Measurements from ENCODE around the gene HLA-DRB1.
"Not testable (repeated sequence)": the region's sequence is repeated elsewhere in the genome, so short reads cannot be mapped to it uniquely, and the experiment has no call there.

HLA-DRB1 gene

DNA sequence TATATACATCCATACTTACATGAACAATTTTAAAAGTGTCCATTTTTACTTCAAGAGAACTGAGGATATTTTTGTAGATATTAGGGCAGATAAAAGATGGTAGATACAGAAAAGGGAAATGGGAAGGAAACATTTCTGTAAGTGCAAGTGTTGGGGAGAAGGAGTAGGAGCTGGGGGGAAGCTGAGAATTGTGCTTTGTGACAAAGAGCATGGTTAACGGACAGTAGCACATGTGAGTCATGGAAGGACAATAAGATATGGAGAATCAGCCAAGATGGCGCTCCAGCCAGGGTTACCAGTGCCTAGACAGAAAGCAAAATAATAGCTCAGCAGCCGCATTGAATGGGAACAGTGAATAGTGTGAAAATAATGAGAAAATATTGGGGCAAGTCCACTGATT lies 12.7 kb upstream of the HLA-DRB1 start:
- FAIRE-seq (no peak), DNase-seq (ENCODE audit: insufficient read length, low spot score) (no peak)
- no peak for TF ChIP-seq POLR2A (IDR thresholded peaks at IDR 0.05; ENCODE audit: low read depth, low read length)

DNA sequence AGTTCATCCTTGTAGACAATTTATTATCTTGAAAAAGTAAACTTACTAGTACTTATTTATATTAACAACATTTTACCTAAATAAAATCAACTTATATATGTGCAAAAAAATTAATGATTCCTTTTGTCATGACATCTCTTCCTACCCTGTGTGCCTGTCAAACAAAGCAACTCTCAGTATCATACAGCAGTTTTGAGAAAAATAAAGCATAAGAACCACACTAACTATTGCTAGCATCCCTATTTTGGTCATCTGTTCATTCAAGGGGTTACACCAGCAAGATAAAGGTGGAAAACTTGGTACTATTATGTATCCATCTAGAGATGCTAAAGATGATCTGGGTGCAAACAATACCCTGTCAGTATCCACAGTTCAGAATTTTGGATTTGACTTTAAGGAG lies 7.4 kb upstream of the HLA-DRB1 start:
- DNase-seq (ENCODE audit: insufficient read length, low spot score) = no peak
- no peak for FAIRE-seq
- TF ChIP-seq POLR2A (IDR thresholded peaks at IDR 0.05; ENCODE audit: low read depth, low read length) = no peak

DNA sequence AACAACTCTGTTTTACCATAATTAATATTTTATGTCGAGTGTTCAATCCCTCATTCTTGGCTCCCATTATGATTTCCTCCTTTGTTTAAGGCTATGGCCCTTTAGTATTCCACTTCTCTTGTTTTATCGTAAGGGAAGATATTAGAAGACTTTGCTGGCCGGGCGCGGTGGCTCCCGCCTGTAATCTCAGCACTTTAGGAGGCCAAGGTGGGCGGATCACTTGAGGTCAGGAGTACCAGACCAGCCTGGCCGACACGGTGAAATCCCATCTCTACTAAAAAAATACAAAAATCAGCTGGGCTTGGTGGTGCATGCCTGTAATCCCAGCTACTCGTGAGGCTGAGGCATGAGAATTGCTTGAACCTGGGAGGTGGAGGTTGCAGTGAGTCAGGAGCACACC lies 1.1 kb upstream of the HLA-DRB1 start:
- FAIRE-seq; DNase-seq (ENCODE audit: insufficient read length, low spot score): not testable (repeated sequence)

DNA sequence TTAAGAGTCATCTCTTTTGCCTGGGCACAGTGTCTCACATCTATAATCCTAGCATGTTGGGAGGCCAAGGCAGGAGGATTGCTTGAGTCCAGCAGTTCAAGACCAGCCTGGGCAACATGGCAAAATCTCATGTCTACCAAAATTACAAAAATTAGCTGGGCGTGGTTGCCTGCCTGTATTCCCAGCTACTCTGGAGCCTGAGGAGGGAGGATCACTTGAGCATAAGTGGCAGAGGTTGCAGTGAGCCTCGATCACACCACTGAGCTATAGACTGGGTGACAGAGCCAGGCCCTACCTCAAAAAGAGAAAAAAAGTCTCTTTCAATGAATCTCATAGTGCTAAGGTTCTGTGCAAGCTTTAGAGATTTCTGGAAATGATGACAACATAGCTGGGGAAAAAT lies 1.5 kb downstream of the HLA-DRB1 start:
- TF ChIP-seq POLR2A (IDR thresholded peaks at IDR 0.05; ENCODE audit: low read depth, low read length) = no peak
- FAIRE-seq = no peak
- DNase-seq (ENCODE audit: insufficient read length, low spot score) = no peak

DNA sequence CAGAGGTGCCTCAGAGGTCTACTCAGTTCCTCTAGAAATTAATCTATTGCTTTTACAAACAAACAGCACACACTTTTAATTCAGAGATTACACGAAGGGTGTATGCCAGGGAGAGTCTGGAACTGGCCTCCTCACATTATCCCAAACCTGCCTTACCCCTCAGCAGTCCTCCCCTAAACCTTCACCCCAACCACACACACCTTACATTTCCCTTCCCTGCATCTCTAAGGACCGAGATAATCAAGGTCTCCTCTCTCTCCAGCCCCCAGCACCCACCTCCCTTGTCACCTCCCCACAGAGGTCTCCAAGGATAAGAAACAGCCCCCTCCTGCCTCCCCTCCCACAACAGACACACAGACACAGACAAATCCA lies 6.1 kb downstream of the HLA-DRB1 start:
- DNase-seq (ENCODE audit: insufficient read length, low spot score) (no peak), FAIRE-seq (no peak)
- TF ChIP-seq POLR2A (IDR thresholded peaks at IDR 0.05; ENCODE audit: low read depth, low read length) = no peak

DNA sequence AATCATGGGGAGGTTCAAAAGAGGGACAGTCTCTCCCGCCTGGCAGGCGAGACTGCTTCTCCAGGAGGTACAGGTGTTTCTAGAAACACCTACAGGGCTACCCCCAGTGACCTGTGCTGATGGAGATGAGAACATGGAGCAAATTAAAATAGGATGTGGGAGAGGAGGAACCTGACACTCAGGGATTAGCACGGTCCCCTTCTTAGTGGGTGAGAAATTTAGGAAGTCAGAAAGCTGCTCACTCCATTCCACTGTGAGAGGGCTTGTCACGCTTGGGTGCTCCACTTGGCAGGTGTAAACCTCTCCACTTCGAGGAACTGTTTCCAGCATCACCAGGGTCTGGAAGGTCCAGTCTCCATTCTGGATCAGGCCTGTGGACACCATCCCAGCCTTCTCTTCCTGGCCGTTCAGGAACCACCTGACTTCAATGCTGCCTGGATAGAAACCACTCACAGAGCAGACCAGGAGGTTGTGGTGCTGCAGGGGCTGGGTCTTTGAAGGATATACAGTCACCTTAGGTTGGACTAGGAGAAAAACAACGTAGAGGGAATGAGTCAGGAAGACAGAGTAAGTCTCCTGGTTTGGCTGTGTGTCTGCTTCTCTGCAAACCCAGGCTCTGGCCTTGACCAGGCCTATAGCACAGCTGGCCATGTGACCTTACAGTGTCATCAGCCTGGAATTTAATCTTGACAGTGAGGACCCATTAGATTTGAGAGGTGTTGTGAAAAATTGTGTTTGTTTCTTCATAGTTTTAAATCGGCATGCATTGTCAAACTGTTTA lies 8.1 kb downstream of the HLA-DRB1 start:
- FAIRE-seq (no peak), DNase-seq (ENCODE audit: insufficient read length, low spot score) (no peak)

DNA sequence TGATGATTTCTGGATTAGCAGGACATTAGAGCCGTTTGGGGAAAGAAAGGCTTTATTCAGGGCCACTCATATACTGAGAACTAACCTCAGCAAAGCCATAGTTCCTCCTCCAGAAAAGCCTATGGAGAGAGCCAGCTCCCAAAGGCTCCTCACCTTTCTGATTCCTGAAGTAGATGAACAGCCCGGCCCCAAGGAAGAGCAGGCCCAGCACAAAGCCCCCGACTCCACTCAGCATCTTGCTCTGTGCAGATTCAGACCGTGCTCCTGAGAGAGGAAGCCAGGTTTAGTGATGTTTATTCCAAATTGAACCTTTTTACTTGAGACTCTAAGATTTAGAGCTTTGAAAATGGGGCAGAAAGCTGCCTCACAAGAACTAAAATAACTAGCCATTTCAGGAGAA lies 9.1 kb downstream of the HLA-DRB1 start:
- TF ChIP-seq POLR2A (IDR thresholded peaks at IDR 0.05; ENCODE audit: low read depth, low read length) = no peak
- FAIRE-seq (no peak), DNase-seq (ENCODE audit: insufficient read length, low spot score) (no peak)

More for the DNA sequence above, 8.1 kb downstream of the HLA-DRB1 start:
- no peak for TF ChIP-seq POLR2A (IDR thresholded peaks at IDR 0.05; ENCODE audit: low read depth, low read length)

DNA sequence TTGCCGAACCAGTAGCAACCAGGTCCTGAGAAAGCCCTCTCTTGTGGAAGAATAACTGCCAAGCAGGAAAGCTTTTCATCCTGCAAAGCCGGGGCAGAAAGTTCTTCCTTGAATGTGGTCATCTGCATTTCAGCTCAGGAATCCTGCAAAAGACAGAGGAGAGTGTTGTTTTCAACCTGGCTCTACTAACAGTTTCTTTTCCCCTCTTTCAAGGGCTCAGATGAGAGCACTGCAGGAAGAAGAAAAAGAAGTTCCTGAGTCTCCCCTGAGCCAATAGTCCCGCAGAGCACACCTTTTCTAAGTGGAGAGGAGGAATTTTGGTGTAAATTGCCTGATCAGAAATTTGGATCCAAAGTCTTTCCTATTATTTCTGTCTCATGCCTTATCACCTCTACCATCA lies 10.7 kb downstream of the HLA-DRB1 start:
- no peak for TF ChIP-seq POLR2A (IDR thresholded peaks at IDR 0.05; ENCODE audit: low read depth, low read length)
- DNase-seq (ENCODE audit: insufficient read length, low spot score) (no peak), FAIRE-seq (no peak)

DNA sequence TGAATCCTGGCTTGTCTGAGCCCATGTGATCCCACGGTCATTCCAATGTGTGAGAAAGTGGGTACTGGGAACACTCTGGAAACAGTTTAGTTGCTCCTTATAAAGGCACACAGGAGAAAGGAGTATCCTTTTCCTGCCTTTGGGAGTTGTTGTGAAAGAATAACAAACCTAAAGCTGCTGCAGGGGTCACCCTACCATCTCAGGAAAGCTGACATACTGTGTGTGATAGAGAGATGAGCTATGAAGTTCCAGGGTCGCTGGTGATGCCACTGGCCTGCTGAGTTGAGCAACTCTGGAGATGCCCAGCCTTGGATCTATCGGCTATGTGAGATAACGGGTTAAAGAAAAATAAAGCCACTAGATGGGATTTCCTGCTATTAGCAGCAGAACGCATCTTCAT lies 12.2 kb downstream of the HLA-DRB1 start:
- not testable (repeated sequence) for DNase-seq (ENCODE audit: insufficient read length, low spot score); FAIRE-seq

DNA sequence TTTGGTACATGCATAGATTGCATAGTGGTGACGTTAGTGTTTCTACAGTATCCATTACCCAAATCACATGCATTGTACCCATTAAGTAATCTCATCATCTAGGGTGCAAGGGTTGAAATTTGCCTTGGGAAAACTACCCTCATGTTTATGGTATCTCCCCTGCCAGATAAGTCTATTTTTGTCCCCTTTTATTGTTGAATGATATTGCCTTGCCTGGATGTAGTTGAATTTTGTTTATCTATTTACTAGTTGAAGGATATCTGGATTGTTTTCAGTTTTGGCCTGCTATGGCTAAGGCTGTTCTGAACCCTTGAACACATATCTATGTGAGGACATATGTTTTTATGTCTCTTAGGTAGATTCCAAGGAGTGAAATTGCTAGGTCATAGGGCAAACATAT lies 13.4 kb downstream of the HLA-DRB1 start:
- FAIRE-seq (peak; percentile 53), DNase-seq (ENCODE audit: insufficient read length, low spot score) (no peak)
- TF ChIP-seq POLR2A (IDR thresholded peaks at IDR 0.05; ENCODE audit: low read depth, low read length) = no peak

DNA sequence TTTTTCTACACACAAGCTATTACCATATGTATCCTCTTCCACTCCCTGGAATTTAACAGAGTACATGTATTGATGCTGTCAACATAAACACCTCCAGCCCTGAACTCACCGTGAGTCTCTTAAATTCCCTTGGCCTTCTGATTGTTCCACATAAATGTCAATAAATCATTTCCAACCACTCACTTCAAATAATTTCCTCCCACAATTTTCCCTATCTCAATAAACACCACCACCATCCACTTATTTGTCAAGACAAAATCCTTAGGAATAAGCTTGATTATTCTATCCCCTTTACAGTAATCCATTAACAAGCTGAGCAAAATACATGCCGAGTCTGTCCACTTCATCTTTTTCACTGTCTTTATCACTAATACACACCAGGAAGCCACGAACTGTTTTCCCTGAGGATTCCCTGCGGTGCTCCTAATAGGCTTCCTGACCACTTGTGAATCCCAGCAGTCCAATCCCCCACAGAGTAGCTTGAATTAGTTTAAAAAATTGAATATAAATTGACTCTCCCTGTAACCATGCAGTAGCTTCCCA lies 19.2 kb downstream of the HLA-DRB1 start:
- no peak for TF ChIP-seq POLR2A (IDR thresholded peaks at IDR 0.05; ENCODE audit: low read depth, low read length)
- DNase-seq (ENCODE audit: insufficient read length, low spot score) (no peak), FAIRE-seq (no peak)

DNA sequence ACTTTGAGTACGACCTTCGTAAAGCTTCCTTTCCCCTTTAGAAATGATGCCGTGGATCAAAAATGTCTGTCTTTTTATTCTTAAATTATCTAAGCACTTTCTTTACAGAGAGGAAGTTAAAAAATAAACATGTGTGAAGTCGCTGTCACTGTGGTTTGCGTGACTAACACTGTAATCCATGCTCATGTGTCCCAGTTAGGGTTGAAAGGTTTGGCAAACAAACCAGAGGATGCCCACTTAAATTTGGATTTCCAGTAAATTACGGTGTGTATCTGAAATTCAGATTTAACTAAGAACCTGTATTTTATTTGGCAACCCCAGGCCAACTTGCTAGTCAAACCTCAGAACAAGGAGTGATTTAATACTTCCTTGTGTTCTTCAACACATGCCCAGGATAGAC lies 21.1 kb downstream of the HLA-DRB1 start:
- DNase-seq (ENCODE audit: insufficient read length, low spot score) (no peak), FAIRE-seq (no peak)
- no peak for TF ChIP-seq POLR2A (IDR thresholded peaks at IDR 0.05; ENCODE audit: low read depth, low read length)

DNA sequence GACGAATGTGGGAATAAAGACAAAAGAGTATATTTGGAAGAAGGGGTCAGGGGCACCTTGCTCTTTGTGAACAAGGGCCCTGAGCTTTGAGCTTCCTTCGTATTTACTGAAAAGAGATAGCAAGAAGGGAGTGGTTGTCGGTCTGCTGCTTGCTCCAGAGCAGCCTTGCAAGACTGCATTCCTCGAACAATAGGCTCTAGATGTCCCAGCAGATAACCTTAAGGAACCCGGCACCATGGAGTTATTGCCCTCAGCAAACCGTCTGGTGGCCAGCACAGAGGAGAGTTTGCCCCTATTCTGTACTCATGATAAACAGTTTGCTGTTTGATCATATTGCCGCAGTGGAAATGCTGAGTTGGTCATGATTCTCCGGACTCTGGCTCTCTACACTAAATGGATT lies 22.7 kb downstream of the HLA-DRB1 start:
- FAIRE-seq (no peak), DNase-seq (ENCODE audit: insufficient read length, low spot score) (no peak)
- TF ChIP-seq POLR2A (IDR thresholded peaks at IDR 0.05; ENCODE audit: low read depth, low read length) = no peak

DNA sequence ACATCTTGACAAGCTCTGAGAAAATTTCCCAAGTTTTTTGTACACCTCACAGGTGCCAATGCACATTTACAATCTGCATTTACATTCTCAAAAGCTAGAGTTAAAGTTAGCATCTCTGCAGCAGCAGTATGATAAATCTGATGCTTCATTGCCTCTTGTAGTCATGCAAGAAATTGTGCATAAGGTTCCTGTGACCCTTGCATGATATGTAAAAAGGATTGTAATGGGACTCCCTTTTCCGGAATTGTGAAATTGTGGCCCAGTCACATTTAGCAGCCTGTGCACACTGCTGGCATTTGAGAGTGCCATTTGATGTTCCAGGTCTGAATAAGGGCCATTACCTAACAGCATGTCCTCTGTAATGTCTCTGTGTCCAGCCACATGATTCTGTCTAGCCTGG lies 24.1 kb downstream of the HLA-DRB1 start:
- FAIRE-seq = no peak
- TF ChIP-seq POLR2A (IDR thresholded peaks at IDR 0.05; ENCODE audit: low read depth, low read length) = no peak
- DNase-seq (ENCODE audit: insufficient read length, low spot score) = no peak

DNA sequence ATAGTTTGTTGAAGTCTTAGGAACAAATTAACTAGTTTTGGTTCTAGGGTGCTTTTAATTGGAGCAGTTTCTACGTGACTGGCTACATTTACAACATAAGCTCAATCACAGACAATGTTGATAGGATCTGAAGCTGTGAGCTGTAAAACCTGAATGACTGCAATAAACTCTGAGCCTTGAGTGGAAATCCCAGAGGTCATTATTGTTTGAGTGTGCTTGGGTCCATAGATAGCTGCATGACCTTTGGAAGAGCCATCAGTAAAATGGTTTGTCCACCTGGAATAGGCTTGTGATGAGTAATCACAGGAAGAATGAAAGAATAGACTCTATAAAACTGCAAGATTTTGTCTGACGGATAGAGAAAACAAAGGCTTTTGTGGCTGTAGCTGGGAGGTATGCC lies 26.7 kb downstream of the HLA-DRB1 start:
- DNase-seq (ENCODE audit: insufficient read length, low spot score) = no peak
- no peak for FAIRE-seq
- no peak for TF ChIP-seq POLR2A (IDR thresholded peaks at IDR 0.05; ENCODE audit: low read depth, low read length)

All from H54 (cell line).